CD4-positive, CD25-positive, alpha-beta regulatory T cell (primary cell): Measurements from ENCODE around the gene BICC1. TPM values are rescaled to one million over a fixed set of nuclear protein-coding genes. Genes with fewer than 3 reads are reported as not detected.

ENCODE experiments used
- ATAC-seq, 2 donors: fragments of 150-1000 bp; cut with Tn5 transposase; one replicate each; pipeline ENCODE4 v1.10.0; 2021; ENCODE audit warnings: low read depth in 2 of 2, moderate number of reproducible peaks in 2 of 2, moderate library complexity in 1 of 2
- DNase-seq, 3 donors: peaks; one replicate each; pipeline versions ENCODE4 v3.0.0 to v3.0.0-alpha.2; 2012 to 2022; ENCODE audit warnings: mixed read lengths in 1 of 3
- H3K27ac ChIP-seq: one replicate; pipeline ENCODE4 v1.7.0; 2013; ENCODE audit warnings: mild to moderate bottlenecking, low read length; ENCODE audit not compliant: insufficient read depth, poor library complexity, severe bottlenecking
- H3K27me3 ChIP-seq: one replicate; pipeline ENCODE4 v1.7.0; 2013; ENCODE audit warnings: low read length; ENCODE audit not compliant: control insufficient read depth, insufficient read depth
- H3K36me3 ChIP-seq: one replicate; pipeline ENCODE4 v1.7.0; 2013; ENCODE audit warnings: mild to moderate bottlenecking, low read length, moderate library complexity; ENCODE audit not compliant: control insufficient read depth, insufficient read depth
- H3K4me1 ChIP-seq: 2 replicates; pipeline ENCODE4 v1.7.0; 2013; ENCODE audit warnings: mild to moderate bottlenecking, low read length; ENCODE audit not compliant: insufficient read depth, control insufficient read depth, poor library complexity, severe bottlenecking
- H3K4me3 ChIP-seq: one replicate; pipeline ENCODE4 v1.7.0; 2013; ENCODE audit warnings: low read depth, mild to moderate bottlenecking, low read length, moderate library complexity
- H3K9me3 ChIP-seq, 2 experiments: 1 replicate in 1 of 2; 2 replicates in 1 of 2; pipeline ENCODE4 v1.7.0; 2013; ENCODE audit warnings: low read length in 2 of 2, mild to moderate bottlenecking in 1 of 2, moderate library complexity in 1 of 2; ENCODE audit not compliant: control insufficient read depth in 2 of 2
- H3K27ac Mint-ChIP-seq, 3 donors: one replicate each; pipeline ENCODE4 v1.8.0; 2020 to 2022; ENCODE audit warnings: mild to moderate bottlenecking in 3 of 3, mixed read lengths in 3 of 3, moderate library complexity in 2 of 3
- H3K27me3 Mint-ChIP-seq: one replicate; pipeline ENCODE4 v1.8.0; 2022; ENCODE audit warnings: mild to moderate bottlenecking, mixed read lengths
- H3K36me3 Mint-ChIP-seq: one replicate; pipeline ENCODE4 v1.8.0; 2020; ENCODE audit warnings: mixed read lengths
- H3K4me1 Mint-ChIP-seq, 4 donors: one replicate each; pipeline ENCODE4 v1.8.0; 2020 to 2022; ENCODE audit warnings: mixed read lengths in 4 of 4, mild to moderate bottlenecking in 1 of 4
- H3K4me3 Mint-ChIP-seq, 4 donors: one replicate each; pipeline ENCODE4 v1.8.0; 2020 to 2022; ENCODE audit warnings: mild to moderate bottlenecking in 4 of 4, mixed read lengths in 4 of 4, moderate library complexity in 3 of 4
- H3K9me3 Mint-ChIP-seq, 7 donors: one replicate each; pipeline ENCODE4 v1.8.0; 2020 to 2022; ENCODE audit warnings: mixed read lengths in 7 of 7, mild to moderate bottlenecking in 3 of 7, moderate library complexity in 2 of 7
- polyA plus RNA-seq, 4 donors: library from polyadenylated mRNA; unstranded; fragments of 300-500 nt; fragmentation: Illumina TruSeq; gene quantifications; one replicate each; pipeline ENCODE4 v1.2.3, GENCODE V29; 2021
- total RNA-seq: library from RNA; stranded (reverse); gene quantifications from one replicate; pipeline ENCODE4 v1.2.3, GENCODE V29; 2022

The BICC1 gene
- total and polyA plus RNA-seq, 5 donors from 2014 or later, result 0.20 TPM; not detected in 4

- no peak overlapping the region for H3K4me3 Mint-ChIP-seq
- peaks cover 0 to 4% (median 0%) of the 10 kb centered on the region in 7 donors for H3K9me3 Mint-ChIP-seq
- H3K36me3 Mint-ChIP-seq, result no peaks in the 10 kb centered on the region
- Histone ChIP-seq H3K9me3 (no peaks in the 10 kb centered on the region), H3K27me3 (no peaks in the 10 kb centered on the region), H3K27ac (no peak overlapping the region), H3K4me1 (no peaks in the 10 kb centered on the region), H3K4me3 (no peak overlapping the region), H3K36me3 (no peaks in the 10 kb centered on the region)
- ATAC-seq (no peak), DNase-seq (no peak)
- H3K4me1 Mint-ChIP-seq, result no peaks in the 10 kb centered on the region
- no peak overlapping the region for H3K27ac Mint-ChIP-seq
- H3K27me3 Mint-ChIP-seq, result no peaks in the 10 kb centered on the region
Observed at GRCh38 chr10:58830697-58831096, 318.0 kb downstream of the BICC1 start.

- Mint-ChIP-seq H3K27me3 (no peaks in the 10 kb centered on the region), H3K4me1 (no peaks in the 10 kb centered on the region), H3K9me3 (peaks cover 0 to 3% (median 0%) of the 10 kb centered on the region in 7 donors), H3K27ac (no peak overlapping the region), H3K4me3 (no peak overlapping the region), H3K36me3 (no peaks in the 10 kb centered on the region)
- Histone ChIP-seq H3K27ac (no peak overlapping the region), H3K4me1 (no peaks in the 10 kb centered on the region), H3K4me3 (no peak overlapping the region), H3K27me3 (no peaks in the 10 kb centered on the region), H3K9me3 (no peaks in the 10 kb centered on the region), H3K36me3 (no peaks in the 10 kb centered on the region)
- ATAC-seq, result no peak
- no peak for DNase-seq
Observed at GRCh38 chr10:58833771-58834561, 321.3 kb downstream of the BICC1 start.

DNA sequence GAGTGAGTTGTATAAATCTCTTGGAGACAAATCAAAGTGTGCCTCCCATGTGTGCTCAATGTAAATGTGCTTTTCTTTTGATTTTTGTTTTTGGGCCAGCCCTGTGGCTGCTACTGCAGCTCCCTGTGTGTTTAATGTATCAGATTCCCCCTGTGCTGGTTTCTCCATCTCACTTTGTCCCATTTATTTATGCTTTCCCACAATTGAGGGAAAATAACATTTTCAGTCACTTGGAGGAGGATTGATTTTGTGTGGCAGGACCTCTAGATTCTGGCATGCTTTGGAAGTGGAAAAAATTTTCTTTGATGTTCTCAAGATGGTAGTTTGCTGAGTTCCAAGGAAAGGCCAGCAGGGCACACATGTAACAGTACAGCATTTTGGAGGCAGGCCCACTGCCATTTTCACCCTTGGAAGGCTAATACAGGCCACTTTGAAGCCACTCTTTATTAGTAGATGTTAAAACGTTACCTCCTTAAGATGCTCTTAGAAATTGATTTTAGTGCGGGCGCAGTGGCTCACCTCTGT lies 323.6 kb downstream of the BICC1 start:
- H3K9me3 Mint-ChIP-seq, result peaks cover 0 to 3% (median 0%) of the 10 kb centered on the region in 7 donors
- ATAC-seq, result no peak
- Histone ChIP-seq H3K27me3 (no peaks in the 10 kb centered on the region), H3K36me3 (no peaks in the 10 kb centered on the region), H3K9me3 (no peaks in the 10 kb centered on the region), H3K4me1 (no peaks in the 10 kb centered on the region), H3K27ac (no peak overlapping the region), H3K4me3 (no peak overlapping the region)
- no peak for DNase-seq
- H3K27me3 Mint-ChIP-seq, result no peaks in the 10 kb centered on the region
- no peak overlapping the region for H3K4me3 Mint-ChIP-seq
- H3K27ac Mint-ChIP-seq, result no peak overlapping the region
- no peaks in the 10 kb centered on the region for H3K36me3 Mint-ChIP-seq
- no peaks in the 10 kb centered on the region for H3K4me1 Mint-ChIP-seq

GRCh38 chr10:58836991-58837575 lies 324.4 kb downstream of the BICC1 start:
- no peak for ATAC-seq
- H3K36me3 Mint-ChIP-seq, result no peaks in the 10 kb centered on the region
- no peaks in the 10 kb centered on the region for H3K4me1 Mint-ChIP-seq

GRCh38 chr10:58837826-58838225 lies 325.2 kb downstream of the BICC1 start:
- H3K4me3 Mint-ChIP-seq, result no peak overlapping the region
- H3K27ac ChIP-seq, result no peak overlapping the region
- H3K4me1 ChIP-seq, result no peaks in the 10 kb centered on the region
- no peaks in the 10 kb centered on the region for H3K4me1 Mint-ChIP-seq
- H3K27me3 ChIP-seq, result no peaks in the 10 kb centered on the region
- no peaks in the 10 kb centered on the region for H3K9me3 ChIP-seq
- no peaks in the 10 kb centered on the region for H3K27me3 Mint-ChIP-seq
- no peak overlapping the region for H3K27ac Mint-ChIP-seq
- H3K9me3 Mint-ChIP-seq, result peaks cover 0 to 2% (median 0%) of the 10 kb centered on the region in 7 donors
- no peaks in the 10 kb centered on the region for H3K36me3 ChIP-seq
- DNase-seq, result no peak
- no peak for ATAC-seq
- H3K4me3 ChIP-seq, result no peak overlapping the region
- no peaks in the 10 kb centered on the region for H3K36me3 Mint-ChIP-seq

More at GRCh38 chr10:58836991-58837575, 324.4 kb downstream of the BICC1 start:
- Histone ChIP-seq H3K27me3 (no peaks in the 10 kb centered on the region), H3K4me1 (no peaks in the 10 kb centered on the region), H3K4me3 (no peak overlapping the region), H3K27ac (no peak overlapping the region), H3K36me3 (no peaks in the 10 kb centered on the region), H3K9me3 (no peaks in the 10 kb centered on the region)
- no peak for DNase-seq
- H3K4me3 Mint-ChIP-seq, result no peak overlapping the region
- no peaks in the 10 kb centered on the region for H3K27me3 Mint-ChIP-seq
- peaks cover 0 to 3% (median 0%) of the 10 kb centered on the region in 7 donors for H3K9me3 Mint-ChIP-seq
- no peak overlapping the region for H3K27ac Mint-ChIP-seq

DNA sequence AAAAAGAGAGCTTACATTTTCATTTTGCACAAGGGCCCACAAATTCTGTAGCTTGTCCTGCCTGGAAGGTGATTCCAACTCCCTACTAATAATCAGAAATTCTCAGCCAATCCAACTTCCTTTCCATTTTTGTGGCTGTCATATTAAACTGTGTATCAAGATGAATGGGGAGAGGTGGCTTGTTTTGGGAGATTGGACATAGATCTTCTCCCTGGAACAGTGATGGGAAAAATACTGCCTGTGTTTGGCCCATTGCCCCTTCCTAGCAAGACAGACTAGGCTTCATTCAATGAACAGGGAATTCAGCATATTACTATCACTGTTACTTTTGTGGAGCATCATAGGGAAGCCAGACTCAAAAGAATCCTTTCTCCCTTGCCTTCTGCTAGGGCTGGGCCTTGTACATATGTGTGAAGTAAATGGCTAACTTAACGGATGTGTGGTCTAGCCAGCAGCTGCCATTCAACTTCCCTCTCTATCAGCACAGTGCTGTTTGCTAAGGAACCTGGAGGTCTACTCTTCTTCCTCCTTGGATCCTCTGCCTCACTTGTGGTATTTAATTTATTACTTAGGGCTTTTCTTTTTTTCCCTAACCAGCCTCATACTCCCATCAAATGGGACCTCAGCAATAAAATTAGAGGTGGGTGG lies 326.0 kb downstream of the BICC1 start:
- Mint-ChIP-seq H3K36me3 (no peaks in the 10 kb centered on the region), H3K27me3 (no peaks in the 10 kb centered on the region), H3K4me3 (no peak overlapping the region), H3K9me3 (peaks cover 0 to 2% (median 0%) of the 10 kb centered on the region in 7 donors), H3K27ac (no peak overlapping the region), H3K4me1 (no peaks in the 10 kb centered on the region)
- DNase-seq, result no peak
- no peak for ATAC-seq
- Histone ChIP-seq H3K36me3 (no peaks in the 10 kb centered on the region), H3K4me3 (no peak overlapping the region), H3K9me3 (no peaks in the 10 kb centered on the region), H3K27me3 (no peaks in the 10 kb centered on the region), H3K27ac (no peak overlapping the region), H3K4me1 (no peaks in the 10 kb centered on the region)

GRCh38 chr10:58839771-58840170 lies 327.1 kb downstream of the BICC1 start:
- Mint-ChIP-seq H3K4me3 (no peak overlapping the region), H3K27me3 (no peaks in the 10 kb centered on the region), H3K36me3 (no peaks in the 10 kb centered on the region), H3K4me1 (no peaks in the 10 kb centered on the region), H3K27ac (no peak overlapping the region), H3K9me3 (peaks cover 0 to 1% (median 0%) of the 10 kb centered on the region in 7 donors)
- Histone ChIP-seq H3K36me3 (no peaks in the 10 kb centered on the region), H3K4me3 (no peak overlapping the region), H3K4me1 (no peaks in the 10 kb centered on the region), H3K27me3 (no peaks in the 10 kb centered on the region), H3K9me3 (no peaks in the 10 kb centered on the region), H3K27ac (no peak overlapping the region)
- ATAC-seq (no peak), DNase-seq (no peak)
